ENCODE results near the gene FHIT.

- TF ChIP-seq CTCF (IDR thresholded peaks at IDR 0.05) (no peak), POLR2A (IDR thresholded peaks at IDR 0.05) (no peak)
These were observed 92.6 kb downstream of the FHIT start for GRCh38 chr3:61158667-61159066.
